ENCODE measurements around the gene EPG5.
"Not testable (repeated sequence)": the region's sequence is repeated elsewhere in the genome, so short reads cannot be mapped to it uniquely, and the experiment has no call there.

The EPG5 gene

GRCh38 chr18:45838302-45839070 lies 128.6 kb downstream of the EPG5 start:
- DNase-seq (ENCODE audit: low read depth) = no peak

DNA sequence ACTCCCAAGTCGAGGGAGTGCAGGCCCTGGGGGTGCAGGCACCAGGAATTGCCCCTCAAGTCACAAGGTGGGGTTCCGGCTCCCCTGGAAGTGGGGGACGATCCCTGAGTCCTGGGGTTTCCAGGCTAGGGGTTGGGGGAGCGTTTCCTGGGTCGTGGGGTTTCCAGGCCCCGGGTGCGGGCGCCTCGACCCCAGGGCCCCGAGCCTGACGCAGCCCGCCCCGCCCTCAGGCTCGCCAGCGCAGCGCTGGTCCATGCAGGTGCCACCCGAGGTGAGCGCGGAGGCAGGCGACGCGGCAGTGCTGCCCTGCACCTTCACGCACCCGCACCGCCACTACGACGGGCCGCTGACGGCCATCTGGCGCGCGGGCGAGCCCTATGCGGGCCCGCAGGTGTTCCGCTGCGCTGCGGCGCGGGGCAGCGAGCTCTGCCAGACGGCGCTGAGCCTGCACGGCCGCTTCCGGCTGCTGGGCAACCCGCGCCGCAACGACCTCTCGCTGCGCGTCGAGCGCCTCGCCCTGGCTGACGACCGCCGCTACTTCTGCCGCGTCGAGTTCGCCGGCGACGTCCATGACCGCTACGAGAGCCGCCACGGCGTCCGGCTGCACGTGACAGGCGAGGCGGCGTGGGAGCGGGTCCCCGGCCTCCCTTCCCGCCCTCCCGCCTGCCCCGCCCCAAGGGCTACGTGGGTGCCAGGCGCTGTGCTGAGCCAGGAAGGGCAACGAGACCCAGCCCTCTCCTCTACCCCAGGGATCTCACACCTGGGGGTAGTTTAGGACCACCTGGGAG lies 129.7 kb downstream of the EPG5 start:
- peak; percentile 65 for DNase-seq (ENCODE audit: low read depth)

- no peak for DNase-seq (ENCODE audit: low read depth)
These were observed 130.6 kb downstream of the EPG5 start for GRCh38 chr18:45836242-45837205.

DNA sequence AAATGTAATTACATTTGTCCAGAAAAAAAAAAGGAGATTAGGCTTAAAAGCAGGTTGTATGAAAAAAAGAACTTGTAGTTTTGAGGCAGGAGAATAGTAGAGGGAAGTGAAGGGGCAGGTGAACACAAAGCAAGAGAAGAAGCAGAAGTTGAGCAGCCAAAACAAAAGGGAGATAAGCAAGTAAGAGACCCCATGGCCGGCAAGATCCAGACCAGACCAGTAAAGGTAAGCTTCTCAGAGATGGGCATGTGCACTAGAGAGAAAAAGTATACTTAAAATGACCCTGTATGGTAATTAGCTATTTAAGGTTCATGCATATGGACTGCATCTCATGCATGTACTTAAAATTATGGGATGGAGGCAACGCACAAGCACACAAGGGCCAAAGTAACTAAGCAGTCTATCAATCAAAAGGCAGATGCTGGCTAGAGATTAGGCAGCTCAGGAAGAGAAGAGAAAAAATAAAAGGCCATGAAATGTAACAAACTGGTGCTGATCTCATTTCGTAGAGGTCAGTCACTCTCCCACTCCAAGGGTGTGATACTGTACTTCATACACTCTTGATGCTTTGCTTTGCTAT lies 132.0 kb downstream of the EPG5 start:
- DNase-seq (ENCODE audit: low read depth) = no peak

DNA sequence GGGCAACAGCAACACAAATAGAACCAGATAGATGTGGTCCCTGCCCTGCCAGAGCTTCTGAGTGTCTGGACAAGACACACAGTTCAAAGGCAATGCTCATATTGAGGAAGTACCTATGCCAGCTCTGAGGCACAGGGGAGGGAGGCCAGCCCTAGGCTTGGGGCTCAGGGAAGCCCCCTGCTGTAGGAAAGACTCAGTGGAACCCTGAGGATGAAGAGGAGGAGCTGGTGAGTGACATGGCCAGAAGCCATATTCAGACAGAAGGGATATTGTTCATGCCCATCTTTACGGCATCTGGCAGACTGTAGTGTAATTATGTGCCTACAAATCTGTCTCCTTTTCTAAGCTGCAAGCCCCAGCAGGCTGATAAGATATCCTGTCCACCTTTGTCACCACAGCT lies 132.8 kb downstream of the EPG5 start:
- DNase-seq (ENCODE audit: low read depth) = no peak

DNA sequence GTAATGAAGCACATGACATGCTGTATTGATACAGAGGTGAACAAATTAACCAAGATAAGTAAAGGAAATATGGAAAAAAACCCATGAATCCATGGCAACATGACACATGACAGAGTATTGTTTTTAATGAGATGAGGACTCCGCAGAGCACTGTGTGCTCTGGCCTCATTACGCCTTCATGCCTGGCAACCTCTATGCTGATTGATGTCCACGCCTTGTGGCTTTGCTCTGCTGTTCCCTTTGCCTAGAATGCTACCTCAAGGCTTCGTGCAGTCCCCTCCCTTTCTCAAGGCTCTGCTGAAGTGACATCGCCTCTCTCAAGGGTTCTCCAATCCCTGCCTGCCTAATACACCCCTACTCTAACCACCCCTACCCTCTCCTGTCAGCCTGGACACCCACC lies 133.3 kb downstream of the EPG5 start:
- no peak for DNase-seq (ENCODE audit: low read depth)

DNA sequence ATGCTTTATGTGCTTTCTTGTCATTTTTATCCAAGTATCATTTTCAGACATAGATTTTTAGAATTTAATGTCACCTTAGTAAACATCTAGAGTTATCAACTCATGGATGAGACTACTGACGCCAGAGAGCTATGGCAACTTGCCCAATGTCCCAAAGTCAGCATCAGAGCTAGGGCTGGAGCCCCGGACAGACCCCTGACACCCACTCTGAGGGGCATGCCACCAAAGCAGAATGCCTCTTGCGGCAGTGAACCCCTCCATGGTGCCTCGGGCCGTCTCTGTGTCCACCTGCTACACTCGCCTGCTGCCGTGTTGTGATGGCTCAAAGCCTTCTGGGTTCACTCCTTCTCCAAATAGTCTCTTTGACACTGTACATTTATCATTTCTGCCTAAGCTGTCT lies 136.2 kb downstream of the EPG5 start:
- no peak for DNase-seq (ENCODE audit: low read depth)

DNA sequence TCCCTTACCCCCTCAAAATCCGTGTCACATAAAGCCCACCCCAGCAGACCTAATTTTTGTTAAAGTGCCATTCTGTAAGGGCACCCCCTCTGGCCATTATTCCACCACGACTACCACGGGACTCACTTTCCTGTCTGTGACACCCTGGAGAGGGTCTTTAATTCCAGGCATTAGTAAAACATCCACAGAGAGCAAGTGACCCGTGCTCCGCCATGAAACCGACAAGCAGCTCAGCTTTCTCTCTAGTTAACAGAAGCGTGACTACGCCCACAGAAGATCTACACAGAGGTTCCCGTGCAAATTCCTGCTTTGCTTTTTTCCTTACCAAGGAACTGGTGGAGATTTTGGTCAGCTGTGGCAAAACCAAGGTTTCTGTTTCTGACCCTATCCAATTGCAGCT lies 137.3 kb downstream of the EPG5 start:
- DNase-seq (ENCODE audit: low read depth) = no peak

DNA sequence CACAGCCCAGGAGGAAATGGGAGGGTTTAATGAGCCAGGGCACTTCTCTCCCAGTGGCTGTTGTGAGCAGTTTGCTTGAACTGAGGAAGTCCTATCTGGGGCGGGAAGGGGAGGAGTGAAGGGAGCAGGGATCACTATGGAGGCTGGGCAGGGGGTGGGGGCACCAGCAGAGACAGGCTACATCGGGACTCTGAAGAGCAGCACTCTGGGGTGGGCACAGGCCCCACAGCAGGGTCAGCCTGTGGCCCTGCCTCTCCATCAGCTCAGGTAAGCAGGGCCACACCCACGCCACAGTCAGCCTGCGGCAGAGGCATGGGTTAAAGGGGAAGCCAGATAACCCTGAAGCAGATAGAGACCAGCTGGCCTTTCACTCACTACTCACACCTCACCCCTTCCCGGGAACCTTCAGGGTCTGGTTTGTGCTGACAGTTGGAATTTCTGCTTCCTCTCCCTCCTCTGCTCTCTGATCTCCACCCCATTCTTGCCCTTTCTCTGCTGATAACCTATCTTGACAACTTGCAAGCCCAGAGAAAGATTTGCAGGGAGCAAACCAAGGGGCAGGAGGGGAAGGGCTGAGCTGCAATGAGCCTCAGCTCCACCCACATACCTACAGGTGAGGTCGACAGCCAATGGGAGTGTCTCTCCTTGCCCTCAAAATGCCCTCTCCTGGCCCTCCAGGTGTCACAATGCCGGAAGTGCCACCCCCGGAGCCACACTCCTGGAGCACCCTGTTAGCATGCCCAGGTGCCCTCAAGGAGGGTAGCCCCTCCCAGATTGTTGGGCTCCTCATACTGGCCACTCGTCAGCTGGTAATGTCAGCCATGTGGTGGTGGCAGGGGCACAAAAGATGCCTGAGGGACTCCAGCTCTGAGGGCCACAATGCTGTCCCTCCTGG lies 138.0 kb downstream of the EPG5 start:
- DNase-seq (ENCODE audit: low read depth) = no peak

- not testable (repeated sequence) for DNase-seq (ENCODE audit: low read depth)
These were observed 140.4 kb downstream of the EPG5 start for GRCh38 chr18:45826716-45827115.

GRCh38 chr18:45826084-45826483 lies 141.0 kb downstream of the EPG5 start:
- DNase-seq (ENCODE audit: low read depth) = no peak

DNA sequence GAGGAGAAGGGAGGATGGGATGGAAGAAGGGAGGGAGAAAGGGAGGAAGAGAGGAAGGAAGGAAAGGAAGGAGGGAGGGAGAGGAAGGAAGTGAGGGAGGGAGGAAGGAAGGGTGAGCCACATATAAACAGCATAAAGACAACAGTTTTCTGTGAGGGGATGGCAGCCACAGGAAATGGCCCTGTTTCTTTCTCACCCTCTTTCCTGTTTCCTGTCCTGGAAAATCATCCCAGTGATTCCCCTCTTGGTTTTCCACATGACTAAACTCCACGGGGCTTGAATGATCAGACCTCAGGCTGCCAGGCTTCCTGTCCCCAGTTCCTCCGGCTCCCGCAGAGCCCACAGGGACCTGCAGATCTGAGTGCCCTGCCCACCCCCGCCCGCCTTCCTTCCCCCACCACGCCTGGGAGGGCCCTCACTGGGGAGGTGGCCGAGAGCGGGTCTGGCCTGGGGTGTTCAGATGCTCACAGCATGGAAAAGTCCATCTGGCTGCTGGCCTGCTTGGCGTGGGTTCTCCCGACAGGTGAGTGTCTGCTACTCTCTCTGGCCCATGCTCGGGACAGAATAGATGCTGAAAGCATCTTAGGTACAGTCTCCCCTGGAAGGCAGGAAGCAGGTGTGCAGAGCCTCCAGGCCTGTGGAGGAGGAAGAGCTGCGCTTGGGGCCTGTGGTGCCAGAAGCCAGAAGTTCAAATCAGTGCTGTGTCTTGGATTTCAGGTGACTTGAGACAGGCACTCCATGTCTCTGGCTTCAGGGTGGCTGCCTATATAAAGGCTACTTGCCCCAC lies 141.7 kb downstream of the EPG5 start, which contains the start of gene SIGLEC15:
SIGLEC15 (plus strand) TSS at position 418 of the 787 bp plus-strand sequence; CDS start at position 472, 54 bp downstream.
- DNase-seq (ENCODE audit: low read depth) = no peak

DNA sequence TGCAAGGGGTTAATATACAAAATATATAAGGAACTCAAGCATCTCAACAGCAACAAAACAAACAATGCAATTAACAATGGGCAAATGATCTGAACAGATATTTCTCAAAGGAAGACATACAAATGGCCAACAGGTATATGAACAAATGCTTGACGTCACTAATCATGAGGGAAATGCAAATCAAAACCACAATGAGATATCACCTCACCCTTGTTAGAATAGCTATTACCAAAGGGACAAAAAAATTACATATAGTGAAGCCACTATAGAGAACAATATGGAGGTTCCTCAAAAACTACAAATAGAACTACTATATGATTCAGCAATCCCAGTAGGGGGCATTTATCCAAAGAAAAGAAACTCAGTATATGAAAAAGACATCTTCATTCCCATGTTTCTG lies 145.4 kb downstream of the EPG5 start:
- no peak for DNase-seq (ENCODE audit: low read depth)

DNA sequence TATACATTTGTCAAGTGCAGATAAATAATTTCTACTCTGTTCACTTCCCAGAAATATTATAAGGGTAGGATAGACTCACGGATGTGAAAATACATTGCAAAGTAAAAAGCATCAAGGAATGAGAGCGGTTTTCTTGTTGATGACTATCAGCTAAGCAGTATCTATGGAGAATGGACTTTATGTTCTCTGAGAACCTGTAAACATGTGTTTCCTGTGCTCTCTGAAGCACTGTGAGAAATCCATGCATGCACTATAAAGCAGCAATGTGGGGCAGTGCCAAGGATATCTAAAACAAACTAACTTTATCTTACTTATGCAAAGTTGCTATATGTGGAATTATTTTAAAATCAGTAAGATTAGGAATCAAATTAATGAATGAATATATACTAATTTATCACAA lies 146.1 kb downstream of the EPG5 start:
- peak; percentile 60 for DNase-seq (ENCODE audit: low read depth)

GRCh38 chr18:45820106-45820745 lies 146.9 kb downstream of the EPG5 start:
- no peak for DNase-seq (ENCODE audit: low read depth)

GRCh38 chr18:45818765-45819164 lies 148.4 kb downstream of the EPG5 start:
- not testable (repeated sequence) for DNase-seq (ENCODE audit: low read depth)

DNA sequence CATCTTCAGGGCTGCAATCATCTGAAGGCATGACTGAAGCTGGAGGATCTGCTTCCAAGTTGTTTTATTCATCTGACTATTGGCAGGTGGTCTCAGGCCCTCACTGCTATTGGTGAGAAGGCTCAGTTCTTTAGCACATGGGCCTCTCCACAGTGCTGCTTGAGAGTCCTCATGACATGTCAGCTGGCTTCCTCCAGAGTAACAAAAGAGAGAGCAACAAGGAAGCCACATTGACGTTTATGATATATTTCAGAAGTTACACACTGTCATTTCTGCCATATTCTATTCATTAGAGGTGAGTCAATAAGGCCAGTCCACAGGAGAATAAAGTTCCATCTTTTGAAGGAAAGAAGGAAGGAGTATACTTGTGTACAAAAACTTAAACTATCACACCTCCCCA lies 149.6 kb downstream of the EPG5 start:
- no peak for DNase-seq (ENCODE audit: low read depth)

DNA sequence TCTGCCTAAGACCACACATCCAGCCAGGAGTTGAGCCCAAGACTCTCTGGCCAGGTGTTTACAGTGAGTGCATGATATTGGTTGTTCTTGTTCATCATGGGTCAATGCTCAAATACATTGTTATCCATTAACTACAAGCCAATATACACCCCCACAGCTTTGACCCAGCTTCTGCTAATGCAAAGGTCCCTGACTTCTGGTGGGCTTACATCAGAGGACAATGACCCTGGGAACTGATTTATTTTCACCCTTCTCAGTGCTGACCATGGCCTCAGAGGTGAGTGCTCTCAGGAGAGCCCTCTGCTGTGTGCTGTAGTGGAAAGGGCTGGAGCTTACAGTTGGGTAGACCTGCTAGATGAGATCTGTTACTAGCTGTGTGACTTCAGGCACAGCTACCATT lies 152.4 kb downstream of the EPG5 start:
- not testable (repeated sequence) for DNase-seq (ENCODE audit: low read depth)

GRCh38 chr18:45807144-45807543 lies 160.0 kb downstream of the EPG5 start:
- not testable (repeated sequence) for DNase-seq (ENCODE audit: low read depth)
